HepG2 (cell line): Measurements from ENCODE around the gene CFAP210. TPM values are rescaled to one million over a fixed set of nuclear protein-coding genes. Genes with fewer than 3 reads are reported as not detected.

Source experiments
- ARNT2 ChIP-seq: sonication (generic); formaldehyde crosslinking; IDR thresholded peaks from 2 replicates; pipeline ENCODE4 v1.8.0; 2022; ENCODE audit warnings: mild to moderate bottlenecking, low read depth, missing genetic modification reagents, moderate library complexity
- BHLHE40 ChIP-seq: IDR thresholded peaks from 2 replicates; pipeline ENCODE4 v1.6.1; 2011; ENCODE audit warnings: low read length, improper control_type of control experiment
- GLI4 ChIP-seq: sonication (generic); formaldehyde crosslinking; IDR thresholded peaks from 2 replicates; pipeline ENCODE4 v1.5.1; 2020; ENCODE audit warnings: missing genetic modification reagents, mild to moderate bottlenecking, moderate library complexity, borderline replicate concordance
- IKZF4 ChIP-seq: sonication (generic); formaldehyde crosslinking; IDR thresholded peaks from 2 replicates; pipeline ENCODE4 v1.5.1; 2020; ENCODE audit warnings: borderline replicate concordance, mild to moderate bottlenecking, low read depth, missing genetic modification reagents; ENCODE audit errors: not compliant biosample characterization
- JARID2 ChIP-seq: sonication (generic); formaldehyde crosslinking; IDR thresholded peaks from 2 replicates; pipeline ENCODE4 v1.8.1; 2023; ENCODE audit warnings: missing genetic modification reagents, inconsistent platforms; ENCODE audit not compliant: insufficient replicate concordance
- LCORL ChIP-seq, 2 experiments: fragments of 450-650 bp in 1 of 2; sonication (generic) in 1 of 2; formaldehyde crosslinking in 1 of 2; IDR thresholded peaks; 2 replicates each; pipeline versions ENCODE4 v1.5.0 to v1.6.1; 2017 to 2020; ENCODE audit warnings: antibody characterized with exemption in 1 of 2, missing genetic modification reagents in 1 of 2
- NCOA1 ChIP-seq: sonication (generic); formaldehyde crosslinking; IDR thresholded peaks from 2 replicates; pipeline ENCODE4 v1.9.0; 2021; ENCODE audit warnings: missing genetic modification reagents
- NFKBIZ ChIP-seq: IDR thresholded peaks from 2 replicates; pipeline ENCODE4 v1.6.1; 2018; ENCODE audit warnings: missing genetic modification reagents, missing compliant biosample characterization
- NRL ChIP-seq: sonication (generic); formaldehyde crosslinking; IDR thresholded peaks from 2 replicates; pipeline ENCODE4 v1.5.0; 2020; ENCODE audit warnings: missing genetic modification reagents, mild to moderate bottlenecking, moderate library complexity, borderline replicate concordance
- SRY ChIP-seq: sonication (generic); formaldehyde crosslinking; IDR thresholded peaks from 2 replicates; pipeline ENCODE4 v1.8.0; 2022; ENCODE audit warnings: mild to moderate bottlenecking, missing genetic modification reagents
- THAP9 ChIP-seq: sonication (generic); formaldehyde crosslinking; IDR thresholded peaks from 2 replicates; pipeline ENCODE4; 2020; ENCODE audit warnings: missing genetic modification reagents, mild to moderate bottlenecking, borderline replicate concordance
- ZC3H13 ChIP-seq: sonication (generic); formaldehyde crosslinking; IDR thresholded peaks from 2 replicates; pipeline ENCODE4 v1.8.1; 2023; ENCODE audit warnings: mild to moderate bottlenecking, missing genetic modification reagents, moderate library complexity
- ZNF121 ChIP-seq: sonication (generic); formaldehyde crosslinking; IDR thresholded peaks from 2 replicates; pipeline ENCODE4 v1.5.0; 2020; ENCODE audit warnings: mild to moderate bottlenecking, missing genetic modification reagents
- ZNF382 ChIP-seq: sonication (generic); formaldehyde crosslinking; IDR thresholded peaks from 2 replicates; pipeline ENCODE4 v1.5.0; 2020; ENCODE audit warnings: missing genetic modification reagents, mild to moderate bottlenecking, borderline replicate concordance
- ZNF503 ChIP-seq: sonication (generic); formaldehyde crosslinking; IDR thresholded peaks from 2 replicates; pipeline ENCODE4 v1.4.0; 2020; ENCODE audit warnings: missing genetic modification reagents
- polyA plus RNA-seq, 8 experiments: library from polyadenylated mRNA; depleted of rRNA in 3 of 8; stranded (reverse) in 7 of 8; unstranded in 1 of 8; fragments of >200 nt; fragmentation: Illumina TruSeq in 4 of 8; extraction: Trizol in 4 of 8; gene quantifications; 2 replicates each; pipeline versions ENCODE4 v1.2.1 to v1.2.3, GENCODE V29; 2011 to 2016; ENCODE audit warnings: low read depth in 4 of 8, missing spikeins in 1 of 8, mixed read lengths in 1 of 8; ENCODE audit not compliant: insufficient read depth in 1 of 8
- total RNA-seq, 5 experiments: library from RNA; depleted of rRNA; stranded (reverse); fragments of >200 nt; fragmentation: Illumina TruSeq; extraction: Trizol; gene quantifications; 2 replicates each; pipeline ENCODE4 v1.2.3, GENCODE V29; 2016; ENCODE audit warnings: low read depth in 1 of 5
- TF ChIP-seq, protein P1 (sequence below): sonication (generic); formaldehyde crosslinking; IDR thresholded peaks from 2 replicates; pipeline ENCODE4 v1.4.0; 2020; ENCODE audit warnings: missing genetic modification reagents
- TF ChIP-seq, protein P2 (sequence below): sonication (generic); formaldehyde crosslinking; IDR thresholded peaks from 2 replicates; pipeline ENCODE4 v1.5.1; 2020; ENCODE audit warnings: missing genetic modification reagents, mild to moderate bottlenecking, borderline replicate concordance

Gene CFAP210
- total and polyA plus RNA-seq, 2 of the 13 experiments (the other 11 are each of a cell fraction or from before 2014, with no cell fraction given): 0.18 TPM; not detected in 1

DNA sequence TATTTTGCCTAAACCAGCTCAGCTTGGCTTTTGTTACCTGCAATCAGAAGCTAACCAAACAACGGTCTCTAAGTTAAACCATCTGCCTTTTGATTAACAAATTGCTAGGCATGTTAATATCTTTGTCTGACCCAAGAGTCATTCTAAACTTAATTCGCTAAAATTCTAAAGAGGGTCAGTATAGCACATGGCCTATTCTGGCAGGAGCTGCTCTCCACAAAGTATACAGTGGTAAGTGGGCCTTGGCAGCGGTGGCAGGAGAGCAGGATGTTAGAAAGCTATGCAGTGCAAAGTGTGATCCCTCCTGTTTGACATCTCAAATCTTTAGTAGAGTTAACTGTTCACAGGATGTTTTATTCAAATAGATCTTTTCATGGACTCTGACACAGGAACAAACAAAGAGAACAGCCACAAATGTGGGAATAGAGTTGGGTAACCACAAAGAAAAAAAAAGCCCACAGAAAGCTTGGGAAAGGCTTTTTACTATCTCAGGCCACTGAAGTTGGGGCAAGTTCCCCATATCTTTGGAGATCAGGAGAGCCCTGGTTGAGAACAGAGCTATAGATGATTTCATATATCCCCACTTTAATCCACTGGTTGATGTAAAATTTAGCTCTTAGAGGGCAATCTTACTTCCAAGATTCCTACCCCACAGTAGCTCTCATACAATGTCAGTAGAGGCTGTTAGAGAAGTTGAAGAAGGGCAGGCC, 10.6 kb downstream of the CFAP210 start (continued):
- TF ChIP-seq, protein P1, sequence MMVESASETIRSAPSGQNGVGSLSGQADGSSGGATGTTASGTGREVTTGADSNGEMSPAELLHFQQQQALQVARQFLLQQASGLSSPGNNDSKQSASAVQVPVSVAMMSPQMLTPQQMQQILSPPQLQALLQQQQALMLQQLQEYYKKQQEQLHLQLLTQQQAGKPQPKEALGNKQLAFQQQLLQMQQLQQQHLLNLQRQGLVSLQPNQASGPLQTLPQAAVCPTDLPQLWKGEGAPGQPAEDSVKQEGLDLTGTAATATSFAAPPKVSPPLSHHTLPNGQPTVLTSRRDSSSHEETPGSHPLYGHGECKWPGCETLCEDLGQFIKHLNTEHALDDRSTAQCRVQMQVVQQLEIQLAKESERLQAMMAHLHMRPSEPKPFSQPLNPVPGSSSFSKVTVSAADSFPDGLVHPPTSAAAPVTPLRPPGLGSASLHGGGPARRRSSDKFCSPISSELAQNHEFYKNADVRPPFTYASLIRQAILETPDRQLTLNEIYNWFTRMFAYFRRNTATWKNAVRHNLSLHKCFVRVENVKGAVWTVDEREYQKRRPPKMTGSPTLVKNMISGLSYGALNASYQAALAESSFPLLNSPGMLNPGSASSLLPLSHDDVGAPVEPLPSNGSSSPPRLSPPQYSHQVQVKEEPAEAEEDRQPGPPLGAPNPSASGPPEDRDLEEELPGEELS (CRISPR knock-in tag): peak; percentile 63
- TF ChIP-seq IKZF4 (no peak), JARID2 (CRISPR knock-in tag) (no peak), SRY (CRISPR knock-in tag) (no peak), GLI4 (no peak), BHLHE40 (peak; percentile 32; the same call in 1 of the 2 replicates), ZC3H13 (no peak), NRL (CRISPR knock-in tag) (no peak), THAP9 (no peak), LCORL (IDR thresholded peaks at IDR 0.05) (no peak), LCORL (CRISPR knock-in tag; IDR thresholded peaks at IDR 0.05) (peak; percentile 66; the same call in 1 of the 2 replicates), ARNT2 (CRISPR knock-in tag) (no peak), ZNF382 (CRISPR knock-in tag) (no peak), NFKBIZ (no peak), ZNF121 (CRISPR knock-in tag) (no peak; the same call in 1 of the 2 replicates), NCOA1 (CRISPR knock-in tag) (no peak), ZNF503 (CRISPR knock-in tag) (peak; percentile 82)
- TF ChIP-seq, protein P2, sequence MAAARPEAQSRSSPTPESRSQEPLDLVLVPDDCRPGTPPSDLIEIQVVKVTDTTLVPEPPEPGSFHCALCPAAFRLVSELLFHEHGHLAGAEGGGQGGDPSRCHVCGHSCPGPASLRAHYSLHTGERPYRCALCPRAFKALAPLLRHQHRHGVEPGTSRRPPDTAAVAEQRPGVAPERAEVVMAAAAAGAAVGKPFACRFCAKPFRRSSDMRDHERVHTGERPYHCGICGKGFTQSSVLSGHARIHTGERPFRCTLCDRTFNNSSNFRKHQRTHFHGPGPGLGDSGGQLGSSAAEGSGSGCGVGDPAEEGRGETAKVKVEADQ (CRISPR knock-in tag): no peak
